ENCODE measurements around the gene PLA2G4B. TPM values are rescaled to one million over a fixed set of nuclear protein-coding genes. Genes with fewer than 3 reads are reported as not detected.

PLA2G4B gene
- total RNA-seq, 1 donor = 4.2 TPM

- Histone ChIP-seq H3K4me3 (ENCODE audit: low read length) (no peak overlapping the region), H3K27me3 (ENCODE audit: insufficient read depth, low read length) (no peaks in the 10 kb centered on the region), H3K9me3 (ENCODE audit: low read depth, low read length) (no peaks in the 10 kb centered on the region), H3K4me1 (ENCODE audit: insufficient read depth, low read length) (no peaks in the 10 kb centered on the region)
Measured at GRCh38 chr15:41876007-41876406, 37.4 kb downstream of the PLA2G4B start.

- no peak overlapping the region for H3K4me3 ChIP-seq (ENCODE audit: low read length)
- H3K4me1 ChIP-seq (ENCODE audit: insufficient read depth, low read length) = peaks cover 3% of the 10 kb centered on the region
- H3K27me3 ChIP-seq (ENCODE audit: insufficient read depth, low read length) = peaks cover 3% of the 10 kb centered on the region
- no peaks in the 10 kb centered on the region for H3K9me3 ChIP-seq (ENCODE audit: low read depth, low read length)
Measured at GRCh38 chr15:41876689-41877088, 38.0 kb downstream of the PLA2G4B start.

GRCh38 chr15:41877631-41878354 lies 39.1 kb downstream of the PLA2G4B start:
- peaks cover 5% of the 10 kb centered on the region for H3K4me1 ChIP-seq (ENCODE audit: insufficient read depth, low read length)
- H3K9me3 ChIP-seq (ENCODE audit: low read depth, low read length) = no peaks in the 10 kb centered on the region
- no peak overlapping the region for H3K4me3 ChIP-seq (ENCODE audit: low read length)
- peaks cover 3% of the 10 kb centered on the region for H3K27me3 ChIP-seq (ENCODE audit: insufficient read depth, low read length)

- peaks cover 3% of the 10 kb centered on the region for H3K27me3 ChIP-seq (ENCODE audit: insufficient read depth, low read length)
Measured at GRCh38 chr15:41878355-41878699, 39.7 kb downstream of the PLA2G4B start.

GRCh38 chr15:41879321-41879845 lies 40.7 kb downstream of the PLA2G4B start:
- peaks cover 3% of the 10 kb centered on the region for H3K27me3 ChIP-seq (ENCODE audit: insufficient read depth, low read length)
- H3K4me1 ChIP-seq (ENCODE audit: insufficient read depth, low read length) = peaks cover 5% of the 10 kb centered on the region
- no peak overlapping the region for H3K4me3 ChIP-seq (ENCODE audit: low read length)
- no peaks in the 10 kb centered on the region for H3K9me3 ChIP-seq (ENCODE audit: low read depth, low read length)

More at GRCh38 chr15:41878355-41878699, 39.7 kb downstream of the PLA2G4B start:
- Histone ChIP-seq H3K4me3 (ENCODE audit: low read length) (no peak overlapping the region), H3K4me1 (ENCODE audit: insufficient read depth, low read length) (peaks cover 5% of the 10 kb centered on the region), H3K9me3 (ENCODE audit: low read depth, low read length) (no peaks in the 10 kb centered on the region)

- no peaks in the 10 kb centered on the region for H3K9me3 ChIP-seq (ENCODE audit: low read depth, low read length)
- no peak overlapping the region for H3K4me3 ChIP-seq (ENCODE audit: low read length)
- H3K4me1 ChIP-seq (ENCODE audit: insufficient read depth, low read length) = peaks cover 5% of the 10 kb centered on the region
- H3K27me3 ChIP-seq (ENCODE audit: insufficient read depth, low read length) = peaks cover 3% of the 10 kb centered on the region
Measured at GRCh38 chr15:41880156-41880877, 41.7 kb downstream of the PLA2G4B start.

- peaks cover 5% of the 10 kb centered on the region for H3K4me1 ChIP-seq (ENCODE audit: insufficient read depth, low read length)
- peaks cover 3% of the 10 kb centered on the region for H3K27me3 ChIP-seq (ENCODE audit: insufficient read depth, low read length)
- H3K9me3 ChIP-seq (ENCODE audit: low read depth, low read length) = no peaks in the 10 kb centered on the region
- no peak overlapping the region for H3K4me3 ChIP-seq (ENCODE audit: low read length)
Measured at GRCh38 chr15:41881086-41881485, 42.4 kb downstream of the PLA2G4B start.

- Histone ChIP-seq H3K27me3 (ENCODE audit: insufficient read depth, low read length) (peaks cover 3% of the 10 kb centered on the region), H3K9me3 (ENCODE audit: low read depth, low read length) (no peaks in the 10 kb centered on the region), H3K4me3 (ENCODE audit: low read length) (no peak overlapping the region), H3K4me1 (ENCODE audit: insufficient read depth, low read length) (peaks cover 5% of the 10 kb centered on the region)
Measured at GRCh38 chr15:41881550-41881919, 42.9 kb downstream of the PLA2G4B start.

- Histone ChIP-seq H3K4me1 (ENCODE audit: insufficient read depth, low read length) (peaks cover 5% of the 10 kb centered on the region), H3K4me3 (ENCODE audit: low read length) (no peak overlapping the region), H3K9me3 (ENCODE audit: low read depth, low read length) (no peaks in the 10 kb centered on the region), H3K27me3 (ENCODE audit: insufficient read depth, low read length) (peaks cover 3% of the 10 kb centered on the region)
Measured at GRCh38 chr15:41881920-41882688, 43.5 kb downstream of the PLA2G4B start.

GRCh38 chr15:41882689-41883483 lies 44.2 kb downstream of the PLA2G4B start:
- Histone ChIP-seq H3K4me3 (ENCODE audit: low read length) (no peak overlapping the region), H3K27me3 (ENCODE audit: insufficient read depth, low read length) (peaks cover 3% of the 10 kb centered on the region), H3K4me1 (ENCODE audit: insufficient read depth, low read length) (peaks cover 5% of the 10 kb centered on the region), H3K9me3 (ENCODE audit: low read depth, low read length) (no peaks in the 10 kb centered on the region)

GRCh38 chr15:41883484-41883825 lies 44.8 kb downstream of the PLA2G4B start:
- Histone ChIP-seq H3K27me3 (ENCODE audit: insufficient read depth, low read length) (peaks cover 3% of the 10 kb centered on the region), H3K4me1 (ENCODE audit: insufficient read depth, low read length) (peaks cover 9% of the 10 kb centered on the region), H3K4me3 (ENCODE audit: low read length) (no peak overlapping the region), H3K9me3 (ENCODE audit: low read depth, low read length) (no peaks in the 10 kb centered on the region)

GRCh38 chr15:41884458-41884857 lies 45.8 kb downstream of the PLA2G4B start:
- H3K4me1 ChIP-seq (ENCODE audit: insufficient read depth, low read length) = peaks cover 16% of the 10 kb centered on the region
- H3K4me3 ChIP-seq (ENCODE audit: low read length) = no peak overlapping the region
- peaks cover 3% of the 10 kb centered on the region for H3K27me3 ChIP-seq (ENCODE audit: insufficient read depth, low read length)
- H3K9me3 ChIP-seq (ENCODE audit: low read depth, low read length) = no peaks in the 10 kb centered on the region

GRCh38 chr15:41885321-41885720 lies 46.7 kb downstream of the PLA2G4B start:
- H3K9me3 ChIP-seq (ENCODE audit: low read depth, low read length) = no peaks in the 10 kb centered on the region
- H3K4me3 ChIP-seq (ENCODE audit: low read length) = no peak overlapping the region
- peaks cover 3% of the 10 kb centered on the region for H3K27me3 ChIP-seq (ENCODE audit: insufficient read depth, low read length)
- H3K4me1 ChIP-seq (ENCODE audit: insufficient read depth, low read length) = peaks cover 16% of the 10 kb centered on the region

GRCh38 chr15:41885841-41886240 lies 47.2 kb downstream of the PLA2G4B start:
- H3K9me3 ChIP-seq (ENCODE audit: low read depth, low read length) = no peaks in the 10 kb centered on the region
- H3K4me1 ChIP-seq (ENCODE audit: insufficient read depth, low read length) = peaks cover 16% of the 10 kb centered on the region
- peaks cover 3% of the 10 kb centered on the region for H3K27me3 ChIP-seq (ENCODE audit: insufficient read depth, low read length)
- no peak overlapping the region for H3K4me3 ChIP-seq (ENCODE audit: low read length)

Measured in mononuclear cell (primary cell).